ENCODE results near the gene B3GAT1.
"Not testable (repeated sequence)": the region's sequence is repeated elsewhere in the genome, so short reads cannot be mapped to it uniquely, and the experiment has no call there.

Gene B3GAT1

DNA sequence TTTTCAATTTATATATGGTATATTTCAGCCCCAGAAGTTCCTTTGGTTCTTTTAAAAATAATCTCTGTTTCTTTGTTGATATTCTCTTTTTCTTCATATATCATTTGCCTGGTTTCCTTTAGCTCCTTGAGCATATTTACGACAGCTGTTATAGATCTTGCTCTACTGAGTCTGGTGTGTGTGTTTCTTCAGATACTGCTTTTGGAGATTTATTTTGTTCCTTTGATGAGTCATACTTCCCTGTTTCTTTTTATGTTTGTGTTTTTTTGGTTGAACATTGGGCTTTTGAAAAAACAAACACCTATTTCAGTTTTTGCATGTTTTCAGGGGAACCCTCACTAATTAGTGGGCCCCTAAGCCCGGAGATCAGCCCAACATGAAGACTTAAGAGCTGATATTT, 56.9 kb downstream of the B3GAT1 start:
- no peak for DNase-seq

DNA sequence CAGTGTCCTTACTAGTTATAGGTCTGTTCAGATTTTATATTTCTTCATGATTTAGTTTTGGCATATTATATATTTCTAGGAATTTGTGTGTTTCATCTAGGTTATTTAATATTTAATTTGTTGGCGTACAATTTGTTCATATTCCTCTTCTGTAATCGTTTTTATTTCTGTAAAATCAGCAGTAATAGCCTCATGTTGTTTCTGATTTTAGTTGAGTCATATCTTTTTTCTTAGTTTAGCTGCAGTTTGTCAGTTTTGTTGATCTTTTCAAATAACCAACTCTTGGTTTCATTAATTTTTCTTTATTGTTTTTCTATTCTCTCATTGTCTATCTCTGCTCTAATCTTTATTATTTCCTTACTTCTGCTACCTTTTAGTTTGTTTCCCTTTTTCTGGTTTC, 59.9 kb downstream of the B3GAT1 start:
- DNase-seq, result no peak

DNA sequence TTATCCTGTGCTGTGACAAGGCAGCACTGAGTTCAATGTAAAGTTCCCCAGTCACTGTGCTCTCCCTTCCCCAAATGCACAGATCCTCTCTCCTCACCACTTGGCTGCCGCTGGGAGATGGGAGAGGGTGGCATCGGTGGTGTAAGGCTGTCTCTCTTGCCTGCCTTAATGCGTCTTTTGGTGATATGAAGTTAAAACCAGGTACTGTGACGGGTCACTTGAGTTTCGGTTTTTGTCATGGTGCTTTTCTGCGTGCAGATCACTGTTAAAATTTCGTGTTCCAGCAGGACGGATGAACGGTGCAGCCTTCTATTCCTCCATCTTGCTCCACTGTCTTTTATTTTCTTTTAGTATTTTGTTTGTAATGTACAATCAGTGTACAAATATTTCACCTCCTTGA, 61.7 kb downstream of the B3GAT1 start:
- no peak for DNase-seq

DNA sequence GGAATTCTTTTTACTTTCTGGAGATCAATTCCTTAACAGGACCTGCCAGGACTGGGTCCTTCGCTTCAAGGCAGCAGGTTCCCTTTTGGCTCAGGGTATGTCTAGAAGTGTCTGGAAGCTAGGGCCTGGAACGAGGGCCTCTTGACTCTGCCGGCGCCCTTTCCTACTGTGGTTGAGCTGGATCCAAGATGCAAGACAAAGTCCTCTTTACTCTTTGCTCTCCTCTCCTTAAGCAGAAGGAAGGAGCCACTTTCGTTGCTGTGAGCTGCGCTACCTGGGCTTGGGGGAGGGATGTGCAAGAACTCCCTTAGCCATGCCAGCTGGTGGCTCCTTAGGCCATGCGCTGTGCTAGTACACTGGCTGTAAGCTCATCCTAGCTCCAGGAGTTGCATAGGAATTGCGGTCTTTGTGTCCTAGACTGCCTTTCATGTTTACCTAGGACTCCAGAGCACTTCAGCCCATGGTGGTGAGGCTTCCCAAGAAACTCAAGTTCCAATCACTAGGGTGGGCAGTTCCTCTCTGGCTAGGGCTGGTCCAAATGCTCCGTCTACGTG, 62.2 kb downstream of the B3GAT1 start:
- no peak for DNase-seq

DNA sequence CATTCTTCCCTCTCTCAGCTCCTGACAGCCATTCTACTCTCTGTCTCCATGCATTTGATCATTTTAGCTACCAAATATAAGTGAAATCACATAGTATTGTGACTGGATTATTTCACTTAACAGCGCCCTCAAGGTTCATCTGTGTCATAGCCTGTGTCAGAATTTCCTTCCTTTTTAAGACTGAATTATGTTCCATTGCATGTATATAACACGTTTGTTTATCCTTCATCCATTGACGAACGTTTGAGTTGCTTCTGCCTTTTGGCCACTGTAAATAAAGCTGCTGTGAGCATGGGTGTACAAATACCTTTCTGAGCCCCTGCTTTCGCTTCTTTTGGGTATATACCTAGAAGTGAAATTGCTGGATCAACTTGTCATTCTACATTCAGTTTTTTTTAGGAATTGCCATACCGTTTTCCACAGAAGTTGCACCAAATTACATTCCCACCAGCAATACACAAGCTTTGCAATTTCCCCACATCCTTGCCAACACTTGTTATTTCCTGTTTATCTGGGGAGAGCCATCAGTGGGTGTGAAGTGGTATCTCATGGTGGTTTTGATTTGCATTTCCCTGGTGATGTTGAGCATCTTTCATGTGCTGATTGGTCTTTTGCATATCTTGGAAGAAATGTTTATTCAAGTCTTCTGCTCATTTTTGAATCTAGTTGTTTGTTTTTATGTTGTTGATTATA, 62.8 kb downstream of the B3GAT1 start:
- DNase-seq, result no peak

DNA sequence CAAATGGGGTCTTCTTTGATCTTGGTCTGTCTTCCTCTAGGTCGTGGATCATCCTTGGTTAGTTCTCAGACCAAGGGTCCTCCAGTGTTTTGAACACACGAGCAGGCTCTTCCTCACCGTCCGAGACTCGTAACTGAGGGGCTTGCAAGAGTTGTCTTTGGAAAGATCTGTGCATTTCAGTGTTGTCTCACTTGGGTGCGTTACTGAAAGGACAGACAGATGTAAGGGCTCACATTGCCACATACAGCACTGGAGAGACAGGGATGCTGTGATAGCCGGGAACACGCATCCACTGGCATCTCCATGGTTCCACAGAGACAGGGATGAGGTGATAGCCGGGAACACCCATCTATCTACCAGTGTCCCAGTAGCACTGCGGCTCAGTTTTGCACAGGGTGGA, 64.6 kb downstream of the B3GAT1 start:
- DNase-seq, result no peak

DNA sequence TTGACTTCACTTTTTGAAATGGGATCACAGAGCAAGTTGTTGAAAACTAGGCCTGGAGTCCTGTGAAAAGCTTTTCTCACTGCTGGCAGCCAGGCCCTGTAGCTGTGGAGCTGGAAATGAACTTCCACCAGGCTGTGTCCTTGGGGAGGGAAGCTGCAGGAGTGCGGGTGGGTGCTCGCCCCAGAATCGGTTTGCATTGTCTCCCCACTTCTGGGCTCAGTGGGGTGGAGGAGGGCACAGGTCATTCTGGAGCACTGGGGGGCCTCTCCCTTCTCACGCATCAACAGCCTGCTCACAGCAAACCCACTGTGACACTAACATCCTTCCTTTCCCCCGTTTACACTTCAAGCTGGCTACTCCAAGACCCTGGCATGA, 65.1 kb downstream of the B3GAT1 start:
- no peak for DNase-seq

DNA sequence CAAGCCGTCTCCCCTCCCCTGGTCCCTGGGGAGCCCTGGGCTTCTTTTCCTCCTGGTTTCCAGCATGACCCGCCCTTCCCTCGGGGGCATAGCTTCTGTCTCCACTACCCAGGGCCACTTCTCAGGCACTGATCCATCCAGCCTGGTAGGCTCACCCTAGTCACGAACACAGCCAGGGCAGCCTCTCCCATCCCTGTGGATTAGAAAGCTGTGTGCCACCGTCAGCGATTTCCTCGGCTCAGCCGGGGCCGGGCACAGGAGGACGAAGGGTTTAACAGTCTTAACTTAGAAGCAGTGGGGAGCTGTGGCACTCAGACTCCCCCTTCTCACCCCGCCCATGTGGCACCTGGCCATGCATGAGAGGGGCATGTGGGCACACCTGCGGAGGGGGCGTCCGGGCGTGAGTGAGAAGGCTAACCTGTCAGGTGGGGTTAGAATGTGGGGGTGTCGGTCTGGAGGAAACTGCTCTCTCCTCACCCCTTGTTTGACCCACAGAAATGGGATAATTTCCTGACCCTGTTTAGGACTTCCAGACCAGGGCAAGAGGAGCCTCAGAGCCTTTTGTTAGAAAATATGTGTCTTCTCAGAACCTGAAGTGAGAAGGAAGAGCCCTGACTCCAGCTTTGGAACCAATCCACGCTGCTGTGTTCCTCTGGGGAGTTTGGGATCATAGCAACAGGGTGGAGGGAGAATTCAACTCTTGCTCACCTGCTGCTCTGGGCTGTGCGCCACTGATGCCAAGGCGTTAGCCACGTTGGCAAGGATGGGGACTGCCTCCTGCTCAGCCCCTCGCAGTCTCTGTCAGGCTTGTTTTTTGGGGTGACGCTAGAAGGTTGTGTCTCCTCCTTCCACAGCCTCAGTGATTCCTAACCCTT, 65.7 kb downstream of the B3GAT1 start:
- no peak for DNase-seq

DNA sequence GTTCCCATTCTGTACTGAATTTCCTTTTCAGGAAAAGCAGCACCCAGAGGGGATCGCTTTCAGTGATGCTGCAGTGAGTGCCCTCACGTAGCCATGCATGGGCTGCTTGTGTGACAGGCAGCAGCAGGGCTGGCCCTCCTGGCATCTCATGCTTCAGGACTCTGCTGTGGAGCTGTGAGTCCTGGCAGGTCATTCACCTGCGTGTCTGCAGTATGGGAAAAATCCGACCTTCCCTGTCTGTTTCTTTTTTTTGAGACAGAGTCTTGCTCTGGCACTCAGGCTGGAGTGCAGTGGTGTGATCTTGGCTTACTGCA, 66.8 kb downstream of the B3GAT1 start:
- DNase-seq, result no peak

DNA sequence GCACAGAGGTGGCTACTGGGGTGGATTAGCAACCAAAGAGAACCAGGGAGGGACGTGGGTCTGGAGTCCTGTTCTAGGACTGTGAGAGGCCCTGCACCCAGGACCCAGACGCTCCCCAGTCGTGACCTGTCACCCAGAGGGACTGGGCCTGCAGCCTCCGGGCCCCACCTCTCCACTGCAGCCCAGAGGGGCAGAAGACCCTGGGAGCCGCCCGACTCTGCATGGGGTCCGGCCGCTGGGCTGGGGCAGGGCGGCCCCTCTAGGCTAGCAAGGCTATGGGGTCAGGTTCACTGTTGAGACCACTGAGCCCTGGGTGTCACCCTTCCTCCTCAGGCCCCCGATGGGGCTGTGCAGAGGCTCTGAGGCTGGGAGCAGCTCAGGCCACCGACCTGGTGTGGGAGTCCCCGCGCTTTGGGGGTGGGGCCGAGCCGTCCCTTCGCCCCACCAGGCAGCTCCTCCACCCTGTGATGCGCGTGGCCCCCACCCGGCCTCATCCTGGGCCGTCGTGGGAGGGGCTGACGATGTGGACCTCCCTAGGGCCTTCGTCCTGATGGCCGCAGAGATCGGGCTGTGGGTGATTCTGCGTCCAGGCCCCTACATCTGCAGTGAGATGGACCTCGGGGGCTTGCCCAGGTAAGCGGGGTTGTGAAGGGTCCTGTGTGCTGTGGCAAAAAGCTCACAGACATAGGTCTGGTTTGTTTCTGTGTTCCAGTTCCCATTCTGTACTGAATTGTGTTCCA, 67.4 kb downstream of the B3GAT1 start:
- DNase-seq, result not testable (repeated sequence)

DNA sequence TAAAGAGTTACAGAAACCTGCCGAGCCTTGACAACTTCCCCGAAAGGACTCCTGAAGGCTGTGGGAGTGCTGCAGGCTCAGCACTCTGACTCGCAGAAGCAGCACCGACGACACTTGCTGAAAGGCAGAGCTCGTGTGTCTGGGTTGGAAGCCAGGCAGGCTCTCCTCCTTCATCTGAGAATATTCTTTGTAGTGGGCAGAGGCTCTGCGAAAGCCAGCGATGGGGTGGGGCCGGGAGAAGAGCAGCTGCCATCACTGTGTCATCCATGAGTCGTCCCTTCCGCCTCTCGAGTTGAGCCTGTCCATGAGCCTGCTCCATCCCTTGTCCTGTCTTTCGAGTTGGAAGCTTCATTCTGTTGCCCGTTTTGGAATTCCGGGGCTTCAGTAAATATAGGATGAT, 68.4 kb downstream of the B3GAT1 start:
- no peak for DNase-seq

DNA sequence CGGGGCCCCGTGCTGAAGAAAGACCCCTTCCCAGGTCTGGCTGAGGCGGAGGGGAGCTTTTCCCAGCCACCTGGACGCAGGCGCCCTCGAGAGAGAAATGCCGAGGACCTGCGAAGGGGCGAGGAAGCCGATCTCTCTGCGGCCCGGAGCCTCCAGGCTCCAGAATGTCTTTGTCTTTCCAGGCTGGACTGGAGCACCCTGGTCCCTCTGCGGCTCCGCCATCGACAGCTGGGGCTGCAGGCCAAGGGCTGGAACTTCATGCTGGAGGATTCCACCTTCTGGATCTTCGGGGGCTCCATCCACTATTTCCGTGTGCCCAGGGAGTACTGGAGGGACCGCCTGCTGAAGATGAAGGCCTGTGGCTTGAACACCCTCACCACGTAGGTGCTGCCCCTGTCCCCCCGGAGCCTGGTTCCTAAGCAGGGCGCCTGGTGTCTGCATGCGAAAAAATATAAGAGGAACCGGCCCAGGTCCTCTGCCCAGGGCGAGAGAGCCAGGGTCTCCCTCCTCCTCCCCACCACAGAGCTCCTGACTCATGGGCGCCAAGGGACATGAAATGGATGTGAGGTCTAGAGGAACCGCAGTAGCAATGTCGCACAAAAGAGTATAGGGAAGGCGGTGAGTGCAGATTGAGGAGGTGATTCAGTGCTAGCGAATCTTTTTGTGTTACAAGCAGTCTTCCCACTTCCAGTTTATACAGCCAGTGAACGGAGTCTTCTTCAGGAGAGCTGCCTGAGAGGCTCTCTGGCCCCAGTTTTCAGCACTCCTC, 69.3 kb downstream of the B3GAT1 start:
- DNase-seq, result no peak

DNA sequence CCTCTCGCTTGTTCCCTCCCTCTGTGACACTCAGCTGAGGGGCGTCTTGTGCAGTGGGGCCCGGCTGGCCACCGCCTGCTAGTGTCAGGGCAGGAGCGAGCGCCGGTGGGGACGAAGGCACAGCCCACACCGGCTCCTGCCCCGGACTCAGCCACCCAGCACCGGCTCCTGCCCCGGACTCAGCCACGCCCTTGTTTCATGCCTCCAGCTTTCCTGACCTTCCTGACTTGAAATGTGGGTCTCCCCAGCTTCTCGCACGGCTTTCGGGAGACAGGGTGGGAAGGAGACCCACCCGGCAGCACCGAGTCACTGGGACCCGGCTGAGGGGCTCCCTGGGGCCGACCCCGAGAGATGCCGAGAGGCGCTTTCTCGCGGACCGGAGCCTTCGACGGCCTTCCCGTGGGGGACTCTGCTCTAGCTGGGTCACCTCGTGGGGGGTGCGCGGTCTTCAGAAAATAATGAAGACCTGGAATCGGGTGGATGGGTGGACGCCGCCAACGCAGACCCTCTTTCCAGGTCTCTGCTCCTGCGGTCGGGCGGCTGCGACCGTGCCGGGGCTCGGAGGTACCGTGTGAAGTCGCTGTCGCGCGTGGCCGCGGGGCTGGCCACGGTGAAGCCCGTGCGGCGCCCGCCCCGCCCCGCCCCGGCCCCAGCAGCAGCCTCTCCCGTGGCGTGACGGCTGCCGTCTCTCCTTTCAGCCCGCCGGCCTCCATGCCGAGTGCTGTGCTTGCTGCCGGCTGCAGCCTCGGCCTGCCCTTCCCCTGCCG, 70.1 kb downstream of the B3GAT1 start:
- DNase-seq, result no peak

DNA sequence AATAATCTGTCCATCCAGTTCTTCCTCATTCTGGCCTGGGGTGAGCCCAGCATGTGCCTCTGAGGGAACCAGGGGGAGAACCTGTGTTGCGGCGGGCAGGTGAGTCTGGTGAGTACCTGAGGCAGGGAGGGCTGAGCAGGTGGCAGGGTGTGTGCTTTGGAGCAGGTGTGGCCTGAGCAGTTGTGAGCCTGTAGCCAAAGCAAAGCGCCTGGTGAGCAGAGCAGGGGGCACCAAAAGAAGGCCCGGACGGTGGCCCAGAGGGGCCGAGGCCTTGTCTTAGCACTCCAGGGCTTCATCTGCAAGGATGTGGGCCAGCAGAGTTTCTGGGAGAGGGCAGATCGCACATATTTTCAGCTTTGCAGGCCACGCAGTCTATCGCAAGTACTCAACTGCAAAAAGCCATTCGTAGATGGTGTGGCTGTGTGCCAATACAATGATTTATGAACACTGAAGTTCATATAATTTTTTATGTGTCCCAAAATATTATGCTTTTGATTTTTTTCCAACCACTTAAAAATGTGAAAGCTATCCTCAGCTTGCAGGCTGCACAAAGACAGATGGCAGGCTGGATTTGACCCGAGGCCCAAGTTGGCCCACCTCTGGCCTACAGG, 71.6 kb downstream of the B3GAT1 start:
- no peak for DNase-seq

DNA sequence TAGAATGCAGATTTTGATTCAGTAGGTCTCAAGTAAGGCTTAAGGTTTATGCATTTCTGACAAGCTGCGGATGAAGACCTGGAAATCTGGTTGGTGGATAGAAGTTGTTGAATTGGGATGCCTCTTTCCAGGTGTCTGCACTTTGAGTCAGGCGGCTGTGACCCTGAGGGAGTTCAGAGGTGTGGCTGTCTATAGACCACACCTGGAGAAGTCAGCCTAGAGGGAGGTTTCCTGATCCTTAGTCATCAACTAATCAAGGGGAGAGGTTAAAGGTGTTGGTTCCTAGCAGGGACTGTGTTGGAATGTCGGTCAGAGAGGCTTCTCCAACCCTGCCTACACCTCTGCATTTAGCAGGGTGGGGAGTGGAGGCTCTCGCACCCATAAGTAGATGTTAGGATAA, 72.3 kb downstream of the B3GAT1 start:
- no peak for DNase-seq

DNA sequence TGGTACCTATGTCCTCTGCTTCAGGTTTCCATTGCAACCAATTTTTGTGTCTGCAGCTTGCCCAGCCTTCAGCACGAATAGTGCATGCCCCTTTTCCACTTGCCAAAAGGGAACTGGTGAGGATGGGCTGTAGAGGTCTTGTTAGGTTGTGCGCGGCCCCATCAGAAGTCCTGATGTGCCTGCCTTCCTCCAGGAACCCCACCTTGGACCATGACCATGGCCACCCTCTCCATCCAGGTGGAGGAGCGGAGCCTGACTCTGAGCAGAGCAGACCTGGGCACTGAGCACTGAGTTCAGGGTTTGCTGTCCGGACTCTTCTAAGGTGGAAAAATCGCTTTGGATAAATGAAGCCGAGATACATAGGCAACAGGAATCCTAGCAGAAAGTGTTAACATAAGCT, 73.4 kb downstream of the B3GAT1 start:
- DNase-seq, result no peak

DNA sequence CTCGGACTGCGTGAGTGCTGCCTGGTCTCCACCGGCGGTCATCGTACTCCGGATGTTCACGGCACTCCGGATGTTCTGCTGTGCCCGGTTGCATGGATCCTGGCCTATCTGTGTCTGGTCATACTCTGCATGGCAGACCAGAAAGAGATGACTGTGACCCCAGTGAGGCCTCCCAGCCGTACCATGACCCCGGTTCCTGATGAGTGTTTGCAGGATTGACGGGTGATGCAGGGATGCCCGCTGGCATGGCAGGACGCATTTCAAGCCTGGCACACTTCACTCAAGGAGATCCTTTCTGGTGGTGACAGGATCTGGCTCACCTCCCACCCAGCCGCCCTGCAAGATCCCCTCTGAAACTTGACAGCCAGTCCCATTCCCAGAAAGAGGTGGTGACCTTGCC, 74.0 kb downstream of the B3GAT1 start:
- DNase-seq, result no peak

DNA sequence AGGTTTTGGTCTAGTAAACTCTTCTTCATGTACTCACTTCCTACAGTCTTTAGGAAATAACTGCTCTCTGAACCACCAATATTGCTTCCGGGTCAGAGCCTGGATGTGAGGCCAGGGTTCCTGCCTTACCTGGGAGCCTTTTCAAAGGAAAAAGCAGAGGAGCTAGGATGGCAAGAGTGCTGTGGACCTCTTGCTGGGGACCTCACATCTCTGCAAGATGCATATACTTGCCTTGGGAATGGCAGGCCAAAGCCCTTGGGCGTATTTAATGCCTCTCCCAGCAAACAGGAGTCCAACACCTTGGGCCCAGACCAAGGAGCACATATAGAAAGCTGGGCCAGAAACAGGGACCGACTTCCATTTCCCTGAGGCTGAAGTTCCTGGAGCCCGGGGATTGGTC, 75.0 kb downstream of the B3GAT1 start:
- DNase-seq, result no peak

DNA sequence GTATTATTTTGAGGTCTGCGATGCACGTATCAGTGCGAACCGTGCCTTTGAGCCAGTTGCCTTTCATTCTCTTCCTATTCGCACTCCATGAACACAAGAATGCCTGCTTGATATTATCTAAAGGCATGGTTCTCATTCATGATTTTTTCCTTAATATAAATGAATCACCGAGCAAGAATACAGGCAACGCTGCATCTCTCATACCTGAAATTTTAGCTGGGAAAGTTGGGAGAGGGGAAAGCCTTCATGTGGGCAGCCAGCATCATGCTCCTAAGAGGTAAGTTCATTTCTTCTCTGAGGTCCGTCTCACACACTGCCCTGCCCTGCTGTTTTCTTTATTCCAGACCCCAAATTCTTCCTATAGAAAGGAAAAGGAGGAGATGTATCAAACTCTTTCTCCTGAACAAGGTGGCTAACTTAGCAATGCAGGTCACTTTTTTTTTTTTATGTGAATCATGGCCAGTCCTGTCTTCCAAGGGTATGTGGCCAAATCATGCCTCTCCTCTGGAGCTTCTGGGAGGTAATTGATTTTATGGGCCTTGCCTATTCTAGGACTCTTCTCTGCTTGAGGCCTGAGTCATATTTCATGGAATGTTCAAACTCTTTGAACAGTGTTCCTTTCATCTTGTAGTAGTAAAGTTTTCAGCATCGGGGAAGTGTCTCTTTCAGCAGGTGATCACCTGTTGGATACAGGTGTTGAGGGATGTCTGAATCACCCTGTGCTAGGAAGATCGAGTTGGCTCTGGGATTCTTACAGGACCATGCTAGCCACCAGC, 77.1 kb downstream of the B3GAT1 start:
- DNase-seq, result no peak

DNA sequence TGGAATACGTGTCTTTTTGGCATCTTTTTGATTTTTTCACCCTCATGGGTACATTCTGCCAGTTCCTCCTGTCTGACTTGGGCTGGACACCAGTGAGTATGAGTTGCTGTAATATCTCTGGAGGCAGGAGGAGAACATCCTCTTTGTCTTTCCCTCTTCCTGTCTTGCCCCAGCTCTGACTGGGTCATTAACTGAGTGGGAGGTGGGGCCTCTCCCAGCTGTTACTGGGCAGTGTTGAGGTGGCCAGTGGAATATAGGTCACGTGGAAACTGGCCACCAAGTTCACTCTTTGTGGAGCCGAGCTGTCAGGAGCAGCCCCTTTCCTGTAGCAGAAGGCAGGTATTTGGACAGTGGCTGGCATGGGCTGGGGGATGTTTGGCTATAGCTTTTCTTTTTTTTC, 78.1 kb downstream of the B3GAT1 start:
- no peak for DNase-seq

DNA sequence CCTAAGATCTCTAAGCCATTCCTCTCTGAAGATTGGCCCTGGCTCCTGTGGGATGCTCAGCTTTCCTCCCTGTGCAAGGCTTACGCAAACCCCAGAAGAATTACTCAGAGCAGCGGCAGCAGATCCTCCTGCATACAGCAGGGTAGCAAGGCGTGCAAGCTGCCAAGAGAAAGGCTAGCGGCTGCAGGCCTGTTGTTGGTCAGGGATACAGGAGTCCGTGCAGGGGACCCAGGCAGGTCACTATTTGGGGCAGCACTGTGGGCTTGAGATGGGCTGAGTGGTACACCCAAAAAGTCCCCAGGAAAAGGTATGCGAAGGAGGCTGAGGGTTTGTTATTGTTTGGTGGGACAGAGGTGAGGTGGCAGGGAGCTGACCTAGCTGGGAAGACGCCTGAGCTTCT, 78.7 kb downstream of the B3GAT1 start:
- DNase-seq, result no peak

All from fibroblast of skin of right biceps (primary cell).